SK-N-SH treated with all-trans-retinoic acid at 6 μM for 48 hours (cell line): Measurements from ENCODE around the gene EXOSC5.
"Not testable (repeated sequence)": the region's sequence is repeated elsewhere in the genome, so short reads cannot be mapped to it uniquely, and the experiment has no call there.

Experiments used
- ATAC-seq: fragments of 200-7000 bp; cut with Tn5 transposase; 3 replicates; pipeline ENCODE4 v1.9.1; 2020; ENCODE audit warnings: mild to moderate bottlenecking, moderate library complexity
- ARNTL ChIP-seq: fragments of 450-650 bp; formaldehyde crosslinking; IDR thresholded peaks from 2 replicates; pipeline ENCODE4 v1.5.0; 2020; ENCODE audit warnings: low read depth, mild to moderate bottlenecking, moderate library complexity, borderline replicate concordance
- BACH2 ChIP-seq: fragments of 250-450 bp; sonication (Bioruptor Pico); IDR thresholded peaks from 2 replicates; pipeline ENCODE4 v1.9.0; 2021; ENCODE audit warnings: mild to moderate bottlenecking, borderline replicate concordance
- CREB5 ChIP-seq: fragments of 250-450 bp; sonication (Bioruptor Pico); IDR thresholded peaks from 2 replicates; pipeline ENCODE4 v1.5.1; 2020; ENCODE audit warnings: low read depth, mild to moderate bottlenecking, moderate library complexity
- CSRNP3 ChIP-seq: fragments of 250-450 bp; sonication (Bioruptor Pico); IDR thresholded peaks from 2 replicates; pipeline ENCODE4 v1.5.1; 2021; ENCODE audit warnings: mild to moderate bottlenecking, moderate library complexity
- ESRRG ChIP-seq: fragments of 250-450 bp; sonication (Bioruptor Pico); IDR thresholded peaks from 2 replicates; pipeline ENCODE4 v1.6.1; 2021; ENCODE audit warnings: mild to moderate bottlenecking
- GLIS3 ChIP-seq: fragments of 250-450 bp; sonication (Bioruptor Pico); IDR thresholded peaks from 2 replicates; pipeline ENCODE4 v1.5.0; 2020; ENCODE audit warnings: mild to moderate bottlenecking, moderate library complexity
- ISL1 ChIP-seq: fragments of 250-450 bp; sonication (Bioruptor Pico); IDR thresholded peaks from 2 replicates; pipeline ENCODE4 v2.1.2; 2022; ENCODE audit warnings: mild to moderate bottlenecking, moderate library complexity
- OSR1 ChIP-seq: fragments of 250-450 bp; sonication (Bioruptor Pico); IDR thresholded peaks from 2 replicates; pipeline ENCODE4 v1.8.0; 2022; ENCODE audit warnings: moderate library complexity, mild to moderate bottlenecking, inconsistent platforms
- PATZ1 ChIP-seq: fragments of 250-450 bp; sonication (Bioruptor Pico); IDR thresholded peaks from 2 replicates; pipeline ENCODE4 v1.8.0; 2020; ENCODE audit warnings: mild to moderate bottlenecking, moderate library complexity, borderline replicate concordance
- POU6F1 ChIP-seq: fragments of 250-450 bp; sonication (Bioruptor Pico); IDR thresholded peaks from 2 replicates; pipeline ENCODE4 v1.8.0; 2021; ENCODE audit warnings: low read depth, mild to moderate bottlenecking, moderate library complexity, borderline replicate concordance
- PPARA ChIP-seq: fragments of 250-450 bp; sonication (Bioruptor Pico); IDR thresholded peaks from 2 replicates; pipeline ENCODE4 v1.5.0; 2020; ENCODE audit warnings: mild to moderate bottlenecking, borderline replicate concordance
- RARB ChIP-seq: fragments of 250-450 bp; sonication (Bioruptor Pico); IDR thresholded peaks from 2 replicates; pipeline ENCODE4 v1.8.0; 2021; ENCODE audit warnings: mild to moderate bottlenecking, moderate library complexity
- SNAI2 ChIP-seq: fragments of 250-450 bp; sonication (Bioruptor Pico); IDR thresholded peaks from 2 replicates; pipeline ENCODE4 v1.5.0; 2020; ENCODE audit warnings: mild to moderate bottlenecking, moderate library complexity
- TCF4 ChIP-seq: fragments of 250-450 bp; sonication (Bioruptor Pico); IDR thresholded peaks from 2 replicates; pipeline ENCODE4 v1.8.0; 2021; ENCODE audit warnings: mild to moderate bottlenecking, moderate library complexity, borderline replicate concordance
- TOX ChIP-seq: fragments of 250-450 bp; sonication (Bioruptor Pico); IDR thresholded peaks from 2 replicates; pipeline ENCODE4 v1.8.0; 2021; ENCODE audit warnings: mild to moderate bottlenecking, moderate library complexity, borderline replicate concordance
- TSHZ2 ChIP-seq: fragments of 250-450 bp; sonication (Bioruptor Pico); IDR thresholded peaks from 2 replicates; pipeline ENCODE4 v1.5.0; 2020; ENCODE audit warnings: mild to moderate bottlenecking, moderate library complexity
- ZC3H10 ChIP-seq: fragments of 250-450 bp; sonication (Bioruptor Pico); IDR thresholded peaks from 2 replicates; pipeline ENCODE4 v1.5.1; 2021; ENCODE audit warnings: mild to moderate bottlenecking, moderate library complexity
- ZFP3 ChIP-seq: fragments of 250-450 bp; sonication (Bioruptor Pico); IDR thresholded peaks from 2 replicates; pipeline ENCODE4 v1.5.0; 2020; ENCODE audit warnings: mild to moderate bottlenecking, moderate library complexity
- ZFP30 ChIP-seq: fragments of 450-650 bp; formaldehyde crosslinking; IDR thresholded peaks from 2 replicates; pipeline ENCODE4 v1.5.0; 2022; ENCODE audit warnings: mild to moderate bottlenecking, moderate library complexity
- ZNF565 ChIP-seq: fragments of 450-650 bp; formaldehyde crosslinking; conservative IDR thresholded peaks from 2 replicates; pipeline ENCODE4 v1.5.0; 2020; ENCODE audit warnings: low read depth, mild to moderate bottlenecking, moderate library complexity
- ZNF70 ChIP-seq: fragments of 450-650 bp; formaldehyde crosslinking; IDR thresholded peaks from 2 replicates; pipeline ENCODE4 v1.5.0; 2020; ENCODE audit warnings: mild to moderate bottlenecking, moderate library complexity
- ZNF8 ChIP-seq: fragments of 450-650 bp; formaldehyde crosslinking; IDR thresholded peaks from 2 replicates; pipeline ENCODE4 v1.5.0; 2020; ENCODE audit warnings: mild to moderate bottlenecking, moderate library complexity

EXOSC5 gene

GRCh38 chr19:41435936-41436673 is 38.9 kb upstream of the EXOSC5 start (continued):
- TF ChIP-seq TSHZ2 (CRISPR knock-in tag) (no peak), CREB5 (CRISPR knock-in tag) (no peak), SNAI2 (CRISPR knock-in tag) (no peak), RARB (CRISPR knock-in tag) (no peak), ZNF8 (no peak), ZC3H10 (CRISPR knock-in tag) (no peak), GLIS3 (CRISPR knock-in tag) (no peak), ZFP30 (CRISPR knock-in tag) (no peak)

GRCh38 chr19:41435376-41435775 is 38.2 kb upstream of the EXOSC5 start:
- ATAC-seq: not testable (repeated sequence)

- ATAC-seq: no peak
- TF ChIP-seq ARNTL (CRISPR knock-in tag): no peak
- TF ChIP-seq ZFP3: no peak
- no peak for TF ChIP-seq ISL1 (CRISPR knock-in tag)
- no peak for TF ChIP-seq GLIS3 (CRISPR knock-in tag)
- TF ChIP-seq ZC3H10 (CRISPR knock-in tag): no peak
- TF ChIP-seq PPARA: no peak
- TF ChIP-seq TSHZ2 (CRISPR knock-in tag): no peak
- TF ChIP-seq TOX (CRISPR knock-in tag): no peak
- TF ChIP-seq POU6F1: no peak
- no peak for TF ChIP-seq ZNF70 (CRISPR knock-in tag)
- no peak for TF ChIP-seq SNAI2 (CRISPR knock-in tag)
- TF ChIP-seq OSR1 (CRISPR knock-in tag): no peak
- no peak for TF ChIP-seq BACH2 (CRISPR knock-in tag)
- TF ChIP-seq ZNF8: no peak
- no peak for TF ChIP-seq CREB5 (CRISPR knock-in tag)
- TF ChIP-seq ZNF565: no peak
- TF ChIP-seq ESRRG: no peak
- no peak for TF ChIP-seq PATZ1 (CRISPR knock-in tag)
- no peak for TF ChIP-seq TCF4
- no peak for TF ChIP-seq CSRNP3
Measured at GRCh38 chr19:41434450-41434849, 37.3 kb upstream of the EXOSC5 start.
